GM23338 (cell line): ENCODE measurements around the gene ITPRID1.

Source experiments
- CREB1 ChIP-seq: fragments of 250-450 bp; sonication (Bioruptor Pico); IDR thresholded peaks from 2 replicates; pipeline ENCODE4 v1.5.0; 2020; ENCODE audit warnings: low read depth, mild to moderate bottlenecking, moderate library complexity
- CTCF ChIP-seq, 2 experiments: fragments of 200-600 bp in 1 of 2; sonication (generic) in 1 of 2; conservative IDR thresholded peaks; 2 replicates each; pipeline versions ENCODE4 v1.5.1 to v1.6.1; 2016 to 2017; ENCODE audit warnings: antibody characterized with exemption in 2 of 2, low read depth in 2 of 2, mild to moderate bottlenecking in 2 of 2, moderate library complexity in 1 of 2
- EZH2 ChIP-seq: fragments of 200-600 bp; sonication (generic); IDR thresholded peaks from one replicate; pipeline ENCODE4 v1.8.0; 2017; ENCODE audit warnings: antibody characterized with exemption, mild to moderate bottlenecking, low read depth; ENCODE audit not compliant: unreplicated experiment
- JUNB ChIP-seq: IDR thresholded peaks from one replicate; pipeline ENCODE4 v1.6.1; 2016; ENCODE audit warnings: antibody characterized with exemption; ENCODE audit not compliant: unreplicated experiment
- POLR2AphosphoS5 ChIP-seq: IDR thresholded peaks from 2 replicates; pipeline ENCODE4 v1.6.1; 2016; ENCODE audit warnings: antibody characterized with exemption, low read depth
- REST ChIP-seq: IDR thresholded peaks from one replicate; pipeline ENCODE4 v1.6.1; 2018; ENCODE audit warnings: antibody characterized with exemption; ENCODE audit not compliant: unreplicated experiment
- STAT1 ChIP-seq: IDR thresholded peaks from one replicate; pipeline ENCODE4 v1.6.1; 2016; ENCODE audit warnings: antibody characterized with exemption; ENCODE audit not compliant: unreplicated experiment
- ZNF114 ChIP-seq: fragments of 250-450 bp; sonication (Bioruptor Pico); IDR thresholded peaks from 2 replicates; pipeline ENCODE4 v1.5.0; 2020; ENCODE audit warnings: mild to moderate bottlenecking, moderate library complexity

GRCh38 chr7:31642681-31643115 lies 128.8 kb downstream of the ITPRID1 start:
- TF ChIP-seq POLR2AphosphoS5 (no peak), EZH2 (no peak), ZNF114 (CRISPR knock-in tag) (no peak), CTCF (conservative IDR thresholded peaks at IDR 0.05; ENCODE audit: low read depth in 2 of 2) (no peak), CREB1 (CRISPR knock-in tag) (no peak), JUNB (no peak), STAT1 (no peak), REST (no peak)
